Nephron progenitor cell (in vitro differentiated cells): Measurements from ENCODE around the gene DIP2C.

Experiments
- DNase-seq: peaks from one replicate; pipeline ENCODE4 v3.0.0; 2021
- H3K27ac Mint-ChIP-seq: 2 replicates; pipeline ENCODE4 v1.8.0; 2021; ENCODE audit warnings: mild to moderate bottlenecking, moderate library complexity, mixed read lengths
- H3K27me3 Mint-ChIP-seq: 2 replicates; pipeline ENCODE4 v1.8.0; 2021; ENCODE audit warnings: mild to moderate bottlenecking, low read depth, mixed read lengths; ENCODE audit not compliant: poor library complexity
- H3K36me3 Mint-ChIP-seq: 2 replicates; pipeline ENCODE4 v1.8.0; 2021; ENCODE audit warnings: low read depth, mixed read lengths
- H3K4me1 Mint-ChIP-seq: 2 replicates; pipeline ENCODE4 v1.8.0; 2021; ENCODE audit warnings: mixed read lengths
- H3K4me3 Mint-ChIP-seq: 2 replicates; pipeline ENCODE4 v1.8.0; 2021; ENCODE audit warnings: mild to moderate bottlenecking, moderate library complexity, mixed read lengths
- H3K9me3 Mint-ChIP-seq: 2 replicates; pipeline ENCODE4 v1.8.0; 2021; ENCODE audit warnings: mild to moderate bottlenecking, moderate library complexity, mixed read lengths
- CTCF ChIP-seq: fragments of 200-600 bp; sonication (generic); IDR thresholded peaks from 2 replicates; pipeline ENCODE4 v1.5.0; 2021; ENCODE audit warnings: antibody characterized with exemption

The DIP2C gene

GRCh38 chr10:727162-727790 is 37.8 kb upstream of the DIP2C start:
- Mint-ChIP-seq H3K4me3 (no peak overlapping the region), H3K36me3 (no peaks in the 10 kb centered on the region), H3K27me3 (peaks cover 10% of the 10 kb centered on the region), H3K4me1 (no peaks in the 10 kb centered on the region), H3K9me3 (peaks cover 24% of the 10 kb centered on the region), H3K27ac (no peak overlapping the region)
- TF ChIP-seq CTCF: no peak
- no peak for DNase-seq

GRCh38 chr10:725786-726185 is 36.3 kb upstream of the DIP2C start:
- Mint-ChIP-seq H3K27ac (no peak overlapping the region), H3K4me1 (no peaks in the 10 kb centered on the region), H3K27me3 (peaks cover 7% of the 10 kb centered on the region), H3K4me3 (no peak overlapping the region), H3K36me3 (no peaks in the 10 kb centered on the region), H3K9me3 (peaks cover 23% of the 10 kb centered on the region)
- no peak for TF ChIP-seq CTCF
- DNase-seq: no peak

- H3K36me3 Mint-ChIP-seq: no peaks in the 10 kb centered on the region
- no peak for DNase-seq
- no peak overlapping the region for H3K27ac Mint-ChIP-seq
- H3K4me1 Mint-ChIP-seq: no peaks in the 10 kb centered on the region
- H3K27me3 Mint-ChIP-seq: peaks cover 5% of the 10 kb centered on the region
- H3K4me3 Mint-ChIP-seq: no peak overlapping the region
- peaks cover 23% of the 10 kb centered on the region for H3K9me3 Mint-ChIP-seq
- no peak for TF ChIP-seq CTCF
Measured at GRCh38 chr10:725302-725701, 35.8 kb upstream of the DIP2C start.

DNA sequence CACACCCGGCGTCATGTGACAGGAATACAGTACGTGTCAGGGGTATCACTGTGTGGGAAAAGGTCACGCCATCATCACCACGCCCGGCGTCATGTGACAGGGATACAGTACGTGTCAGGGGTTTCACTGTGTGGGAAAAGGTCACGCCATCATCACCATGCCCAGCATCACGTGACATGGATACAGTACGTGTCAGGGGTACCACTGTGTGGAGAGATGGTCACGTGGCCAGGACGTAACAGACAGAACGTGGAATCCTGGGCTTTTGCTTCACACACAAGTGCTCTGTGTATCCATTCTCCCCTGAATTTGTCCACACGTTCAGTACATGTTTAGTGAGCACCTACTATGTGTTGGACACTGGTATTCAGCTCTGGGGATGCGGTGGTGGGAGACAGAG is 34.5 kb upstream of the DIP2C start:
- no peak for TF ChIP-seq CTCF
- H3K9me3 Mint-ChIP-seq: peaks cover 23% of the 10 kb centered on the region
- H3K27ac Mint-ChIP-seq: no peak overlapping the region
- H3K4me1 Mint-ChIP-seq: no peaks in the 10 kb centered on the region
- no peaks in the 10 kb centered on the region for H3K36me3 Mint-ChIP-seq
- H3K4me3 Mint-ChIP-seq: no peak overlapping the region
- peaks cover 2% of the 10 kb centered on the region for H3K27me3 Mint-ChIP-seq
- DNase-seq: no peak

GRCh38 chr10:722281-723060 is 33.0 kb upstream of the DIP2C start:
- no peak overlapping the region for H3K4me3 Mint-ChIP-seq
- H3K36me3 Mint-ChIP-seq: no peaks in the 10 kb centered on the region
- H3K27me3 Mint-ChIP-seq: peaks cover 2% of the 10 kb centered on the region
- no peaks in the 10 kb centered on the region for H3K4me1 Mint-ChIP-seq
- no peak for DNase-seq
- TF ChIP-seq CTCF: no peak
- peaks cover 23% of the 10 kb centered on the region for H3K9me3 Mint-ChIP-seq
- no peak overlapping the region for H3K27ac Mint-ChIP-seq
